Measurements from ENCODE around the gene CAMK2D.

The CAMK2D gene

GRCh38 chr4:113522433-113522832 is 239.1 kb downstream of the CAMK2D start:
- no peak for DNase-seq (ENCODE audit: low read depth)

DNA sequence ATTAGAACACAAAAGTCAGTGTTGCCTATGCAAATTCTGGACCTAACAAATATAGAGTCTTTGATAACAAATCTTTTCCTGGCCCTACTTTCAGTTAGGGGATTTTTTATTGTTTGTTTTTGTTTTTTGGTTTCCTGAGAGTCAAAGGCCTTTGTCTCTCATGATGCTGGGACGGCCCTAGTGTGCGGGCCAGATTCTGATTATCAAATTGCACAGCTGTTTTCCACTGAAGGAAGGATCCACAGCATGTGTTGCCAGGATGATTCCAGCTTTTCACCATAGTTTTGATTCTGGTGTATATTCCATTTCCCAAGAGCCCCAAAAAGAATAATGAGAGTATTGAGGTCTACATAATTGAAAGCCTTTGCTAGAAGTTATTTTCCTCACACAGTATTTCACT is 248.2 kb downstream of the CAMK2D start:
- no peak for DNase-seq (ENCODE audit: low read depth)

DNA sequence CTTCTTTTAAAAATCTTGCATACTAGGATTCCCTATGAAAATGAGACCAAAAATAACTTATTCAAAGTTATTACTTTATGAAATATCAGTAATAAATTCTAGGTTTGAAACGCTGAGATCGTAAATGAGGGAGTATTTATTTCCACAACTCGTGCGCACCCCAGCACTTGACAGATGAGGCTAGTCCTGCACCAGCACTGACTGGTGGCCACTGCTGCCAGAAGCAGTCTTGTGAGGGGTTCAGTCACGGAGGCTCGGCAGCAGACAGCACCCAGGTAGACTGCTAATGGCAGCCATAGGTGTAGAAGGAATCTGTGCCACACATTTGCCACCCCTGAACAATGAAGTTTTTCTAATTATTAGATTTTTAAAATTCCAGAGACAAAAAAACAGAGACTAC is 248.7 kb downstream of the CAMK2D start:
- DNase-seq (ENCODE audit: low read depth) = no peak

- no peak for DNase-seq (ENCODE audit: low read depth)
Observed at GRCh38 chr4:113511944-113512343, 249.6 kb downstream of the CAMK2D start.

GRCh38 chr4:113509851-113510250 is 251.7 kb downstream of the CAMK2D start:
- DNase-seq (ENCODE audit: low read depth) = no peak

GRCh38 chr4:113505044-113505443 is 256.5 kb downstream of the CAMK2D start:
- no peak for DNase-seq (ENCODE audit: low read depth)

GRCh38 chr4:113504422-113504821 is 257.1 kb downstream of the CAMK2D start:
- no peak for DNase-seq (ENCODE audit: low read depth)

DNA sequence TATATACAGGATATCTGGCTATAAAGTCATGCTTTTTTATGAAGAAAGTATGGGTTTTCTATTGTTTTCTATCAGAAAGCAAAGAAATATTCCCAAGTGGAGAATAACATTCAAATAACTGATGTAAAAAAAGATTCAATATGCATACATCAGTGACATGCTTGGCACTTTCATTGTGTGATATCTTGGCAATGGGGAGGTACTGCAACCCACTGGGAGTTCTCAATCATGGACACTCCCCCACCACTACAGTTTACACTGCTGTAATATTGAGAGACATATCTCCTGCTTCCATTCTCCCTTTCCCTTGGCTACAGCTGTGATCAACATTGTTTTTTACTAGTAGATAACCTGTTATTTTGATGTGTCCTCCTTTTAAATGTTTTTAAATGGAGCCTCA is 257.8 kb downstream of the CAMK2D start:
- no peak for DNase-seq (ENCODE audit: low read depth)

GRCh38 chr4:113502906-113503305 is 258.6 kb downstream of the CAMK2D start:
- DNase-seq (ENCODE audit: low read depth) = no peak

DNA sequence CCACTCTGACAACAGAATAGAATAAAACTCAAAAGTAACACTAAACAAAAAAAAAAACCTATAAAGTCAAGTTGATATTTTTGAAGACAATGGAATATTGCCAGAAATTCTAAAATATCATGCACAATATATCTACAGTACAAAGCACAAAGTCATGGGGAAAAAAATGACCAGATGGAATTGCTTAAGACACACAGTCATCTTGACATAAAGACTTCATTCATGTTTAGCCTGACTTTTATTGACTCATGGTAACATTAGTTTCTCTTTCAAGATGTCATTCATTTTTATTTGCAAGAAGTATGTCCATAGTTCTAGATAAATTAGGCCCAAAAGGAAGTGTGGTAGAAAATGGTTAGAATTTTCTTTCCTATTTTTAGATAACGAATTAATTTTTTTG is 259.1 kb downstream of the CAMK2D start:
- no peak for DNase-seq (ENCODE audit: low read depth)

GRCh38 chr4:113500424-113500823 is 261.1 kb downstream of the CAMK2D start:
- DNase-seq (ENCODE audit: low read depth) = no peak

- no peak for DNase-seq (ENCODE audit: low read depth)
Observed at GRCh38 chr4:113499696-113500095, 261.8 kb downstream of the CAMK2D start.

GRCh38 chr4:113499166-113499565 is 262.4 kb downstream of the CAMK2D start:
- DNase-seq (ENCODE audit: low read depth) = no peak

DNA sequence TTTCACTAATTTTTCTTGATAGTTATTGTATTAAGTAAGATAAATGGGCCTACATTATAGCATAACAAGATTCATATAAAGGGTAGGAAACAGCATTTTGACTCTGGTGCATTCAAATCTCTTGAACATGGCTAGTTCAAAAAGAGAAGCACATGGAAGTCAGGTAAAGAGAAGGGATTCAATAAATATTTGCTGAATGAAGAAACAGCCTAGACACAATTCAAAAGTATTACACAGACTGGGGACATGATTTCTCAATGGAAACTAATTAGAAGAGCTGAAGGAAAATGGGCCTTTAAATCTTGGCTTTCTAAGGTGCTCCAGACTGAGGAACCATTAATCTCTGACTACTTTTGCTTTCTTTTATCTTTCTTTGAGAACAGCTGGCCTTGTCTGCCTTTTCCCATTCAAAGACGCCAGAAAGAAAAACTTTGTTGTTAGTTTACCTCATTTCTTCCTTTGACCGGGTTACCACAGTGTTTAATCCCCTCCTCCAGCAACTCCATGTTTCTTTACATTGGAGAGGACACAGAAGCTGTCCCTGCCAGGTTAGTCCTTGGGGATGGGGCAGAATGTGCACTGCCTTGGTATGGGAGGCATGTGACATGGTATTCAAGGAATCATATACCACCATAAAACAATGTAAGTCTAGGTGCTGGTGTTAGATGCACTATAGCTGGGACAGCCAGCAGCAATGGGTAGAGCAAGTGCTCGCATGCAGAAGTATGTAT is 264.2 kb downstream of the CAMK2D start:
- DNase-seq (ENCODE audit: low read depth) = no peak

GRCh38 chr4:113496698-113497097 is 264.8 kb downstream of the CAMK2D start:
- DNase-seq (ENCODE audit: low read depth) = no peak

GRCh38 chr4:113495790-113496189 is 265.7 kb downstream of the CAMK2D start:
- DNase-seq (ENCODE audit: low read depth) = no peak

GRCh38 chr4:113483131-113483530 is 278.4 kb downstream of the CAMK2D start:
- no peak for DNase-seq (ENCODE audit: low read depth)

GRCh38 chr4:113482325-113482724 is 279.2 kb downstream of the CAMK2D start:
- DNase-seq (ENCODE audit: low read depth) = no peak

- no peak for DNase-seq (ENCODE audit: low read depth)
Observed at GRCh38 chr4:113481820-113482219, 279.7 kb downstream of the CAMK2D start.

GRCh38 chr4:113480109-113480508 is 281.4 kb downstream of the CAMK2D start:
- DNase-seq (ENCODE audit: low read depth) = no peak

GRCh38 chr4:113478032-113478431 is 283.5 kb downstream of the CAMK2D start:
- no peak for DNase-seq (ENCODE audit: low read depth)

GRCh38 chr4:113476800-113477199 is 284.7 kb downstream of the CAMK2D start:
- DNase-seq (ENCODE audit: low read depth) = peak; percentile 13

DNA sequence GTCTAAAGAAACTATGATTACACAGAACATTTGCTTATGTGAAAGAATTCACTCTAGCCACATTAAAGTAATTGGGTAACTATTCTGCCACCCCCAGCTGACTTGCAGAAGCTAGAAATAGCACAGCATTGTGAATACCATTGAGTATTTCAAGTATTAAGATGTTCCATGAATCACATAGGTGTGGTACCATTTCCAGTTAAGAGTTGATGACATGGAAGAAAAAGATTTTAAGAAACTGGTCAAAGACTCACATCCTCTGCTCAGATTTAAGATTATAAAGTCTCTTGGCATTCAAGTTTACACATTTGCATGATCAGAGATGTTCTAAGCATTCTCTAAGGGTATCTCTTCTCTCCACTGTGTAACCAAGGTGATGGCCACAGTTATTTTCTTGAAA is 287.5 kb downstream of the CAMK2D start:
- DNase-seq (ENCODE audit: low read depth) = no peak

GRCh38 chr4:113472864-113473263 is 288.7 kb downstream of the CAMK2D start:
- DNase-seq (ENCODE audit: low read depth) = no peak
